IPS DF 4.7 (cell line): ENCODE measurements around the gene DEAF1.

ENCODE experiments used
- DNase-seq: peaks from one replicate; pipeline ENCODE4 v3.0.0-alpha.2; 2013; ENCODE audit warnings: low spot score; ENCODE audit errors: extremely low read depth

Gene DEAF1

DNA sequence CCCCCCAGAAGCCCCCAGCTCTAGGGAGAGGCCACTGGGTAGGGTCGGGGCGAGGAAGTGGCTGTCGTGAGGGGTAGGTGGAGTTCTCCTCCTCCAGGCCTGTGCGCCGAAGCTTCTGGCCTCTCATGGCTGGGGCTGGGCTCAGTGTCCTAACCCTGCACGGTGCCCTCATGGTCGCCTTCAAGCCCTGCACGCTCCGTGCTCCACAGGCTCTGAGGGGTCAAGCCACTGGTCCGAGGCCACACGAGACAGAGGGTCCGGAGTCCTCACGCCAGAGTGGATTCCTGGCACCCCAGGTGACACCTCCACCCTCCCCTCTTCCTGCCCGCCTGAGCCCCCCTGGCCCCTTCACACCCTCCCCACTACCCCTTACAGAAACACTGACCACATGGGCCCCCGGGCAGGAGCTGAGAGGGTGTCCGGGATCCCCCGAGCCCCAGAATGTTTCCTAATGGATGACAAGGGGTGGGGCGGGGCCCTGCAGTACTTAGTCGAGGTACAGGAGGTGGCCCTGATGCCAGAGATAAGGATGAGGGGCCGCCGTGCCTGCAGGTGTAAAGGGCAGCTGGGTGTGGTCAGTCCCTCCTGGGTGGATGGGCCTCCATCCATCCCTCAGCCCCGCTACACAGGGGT lies 69.3 kb downstream of the DEAF1 start:
- no peak for DNase-seq

DNA sequence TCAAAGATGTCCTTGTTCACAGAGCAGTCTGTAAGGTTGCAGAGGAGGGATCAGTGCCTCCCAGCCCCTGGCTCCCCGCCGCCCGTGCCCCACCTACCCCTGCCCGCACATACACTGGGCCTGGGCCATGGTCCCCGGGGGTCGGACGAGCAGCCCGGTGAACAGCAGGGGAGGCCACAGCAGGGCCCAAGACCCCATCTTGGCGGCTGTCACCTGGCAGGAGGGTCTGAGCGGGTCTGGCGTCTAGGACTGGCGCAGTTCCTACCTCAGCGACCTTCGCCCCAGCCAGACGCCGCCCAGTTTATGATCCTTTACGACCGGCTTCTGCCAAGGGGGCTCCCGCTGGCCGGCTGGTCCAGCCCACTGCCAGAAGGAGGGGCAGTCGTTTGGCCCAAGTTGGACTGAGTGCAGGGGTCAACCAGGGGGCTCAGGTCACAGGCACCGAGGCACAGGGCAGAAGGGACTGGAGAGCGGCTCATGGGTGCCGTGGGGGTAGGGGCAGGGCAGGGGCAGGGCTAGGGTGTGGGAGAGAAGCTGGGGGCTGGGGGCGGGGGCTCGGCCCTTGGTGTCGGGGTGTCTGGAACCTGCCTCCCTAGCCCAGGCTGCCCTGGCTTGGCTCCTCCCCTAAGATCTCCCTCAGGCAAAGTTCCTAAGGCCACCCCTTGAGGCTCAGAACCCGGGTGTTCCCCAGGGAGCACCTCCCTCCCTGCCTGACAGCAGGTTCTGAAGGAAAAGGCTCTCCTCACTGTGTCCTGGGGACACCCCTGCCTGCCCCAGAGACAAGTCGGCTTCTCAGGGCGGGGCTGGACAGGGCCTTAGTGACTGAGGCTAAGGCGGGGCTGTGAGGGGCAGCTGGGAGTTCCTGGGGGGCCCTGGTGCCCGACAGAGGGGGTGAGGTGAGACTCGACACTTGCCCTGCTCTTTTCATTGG lies 70.1 kb downstream of the DEAF1 start, which contains the start of gene CDHR5:
CDHR5 (minus strand) TSS at position 251 of the 931 bp plus-strand sequence; CDS start at position 198, 53 bp downstream.
- no peak for DNase-seq

DNA sequence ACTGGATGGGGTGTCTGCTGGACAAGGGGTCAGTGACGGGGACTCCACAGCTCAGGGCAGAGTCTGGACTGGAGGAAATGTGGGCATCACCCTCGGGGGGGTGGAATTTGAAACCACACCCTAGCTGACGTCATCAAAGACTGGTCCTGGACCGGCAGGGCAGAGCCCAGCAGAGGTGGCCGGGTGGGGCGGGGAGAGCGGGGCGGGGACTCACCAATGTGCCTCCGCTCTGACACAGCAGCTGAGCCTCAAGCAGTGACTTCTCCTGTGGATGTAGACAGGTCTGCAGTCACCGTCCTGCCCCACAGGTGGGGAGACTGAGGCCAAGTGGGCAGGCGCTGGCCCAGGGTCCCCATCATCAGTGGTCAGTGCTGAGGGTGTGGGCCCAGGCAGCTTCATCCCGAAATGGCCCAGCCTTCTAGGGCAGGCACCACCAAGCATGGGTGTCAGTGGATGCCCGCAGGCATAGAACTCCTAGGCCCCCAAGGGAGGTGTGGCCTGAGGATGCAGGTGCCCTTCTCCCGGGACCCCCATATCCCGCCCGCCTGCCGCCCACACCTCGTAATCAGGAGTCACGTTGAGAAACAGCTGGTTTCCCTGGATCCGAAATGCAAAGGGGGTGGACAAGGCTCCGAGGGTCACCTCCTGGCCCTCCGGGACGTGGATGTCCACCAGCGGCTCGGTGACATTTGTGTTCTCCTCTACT lies 70.9 kb downstream of the DEAF1 start:
- no peak for DNase-seq

- no peak for DNase-seq
Measured at GRCh38 chr11:623349-623869, 71.6 kb downstream of the DEAF1 start.

GRCh38 chr11:621838-622237 lies 73.2 kb downstream of the DEAF1 start:
- DNase-seq: no peak

- no peak for DNase-seq
Measured at GRCh38 chr11:620935-621814, 73.8 kb downstream of the DEAF1 start.

DNA sequence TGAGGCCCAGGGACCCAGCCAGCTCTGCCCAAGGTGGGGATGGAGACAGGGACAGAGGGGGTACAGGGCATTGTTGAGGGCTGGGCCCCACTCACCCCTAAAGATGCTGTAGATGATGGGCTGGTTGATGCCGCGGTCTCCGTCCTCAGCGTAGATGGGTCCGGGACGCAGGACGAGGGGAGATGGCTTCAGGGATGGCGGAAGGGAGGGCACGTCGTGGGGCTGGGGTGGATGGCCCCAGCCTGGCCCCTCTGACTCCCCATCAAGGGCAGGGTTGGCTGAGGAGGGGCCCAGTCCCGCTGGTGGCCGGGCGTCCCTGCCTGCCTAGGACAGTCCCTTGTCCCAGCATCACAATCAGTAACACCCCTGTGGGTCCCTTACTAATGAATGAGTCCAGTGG lies 74.8 kb downstream of the DEAF1 start:
- no peak for DNase-seq

DNA sequence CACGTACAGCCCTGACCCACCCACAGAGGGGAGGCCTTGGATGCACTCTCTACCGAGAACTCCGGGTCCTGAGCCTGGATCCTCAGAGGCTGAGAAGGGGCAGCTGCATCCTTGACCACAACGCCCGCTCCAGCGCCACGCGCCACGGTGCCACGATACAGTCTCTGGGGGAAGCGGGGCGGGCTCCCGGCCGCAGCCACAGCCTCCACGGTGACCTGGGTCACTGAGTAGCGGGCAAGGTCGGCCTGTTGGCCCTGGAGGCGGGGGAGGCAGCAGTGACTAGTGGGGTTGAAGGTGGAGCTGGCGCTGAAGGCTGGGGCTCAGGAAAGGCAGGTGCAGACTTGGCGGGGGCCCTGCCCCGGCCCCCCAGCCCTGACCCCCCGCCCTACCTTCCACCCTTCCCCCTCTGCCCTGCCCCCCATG lies 75.4 kb downstream of the DEAF1 start:
- DNase-seq: no peak

- no peak for DNase-seq
Measured at GRCh38 chr11:618856-619627, 76.0 kb downstream of the DEAF1 start.

DNA sequence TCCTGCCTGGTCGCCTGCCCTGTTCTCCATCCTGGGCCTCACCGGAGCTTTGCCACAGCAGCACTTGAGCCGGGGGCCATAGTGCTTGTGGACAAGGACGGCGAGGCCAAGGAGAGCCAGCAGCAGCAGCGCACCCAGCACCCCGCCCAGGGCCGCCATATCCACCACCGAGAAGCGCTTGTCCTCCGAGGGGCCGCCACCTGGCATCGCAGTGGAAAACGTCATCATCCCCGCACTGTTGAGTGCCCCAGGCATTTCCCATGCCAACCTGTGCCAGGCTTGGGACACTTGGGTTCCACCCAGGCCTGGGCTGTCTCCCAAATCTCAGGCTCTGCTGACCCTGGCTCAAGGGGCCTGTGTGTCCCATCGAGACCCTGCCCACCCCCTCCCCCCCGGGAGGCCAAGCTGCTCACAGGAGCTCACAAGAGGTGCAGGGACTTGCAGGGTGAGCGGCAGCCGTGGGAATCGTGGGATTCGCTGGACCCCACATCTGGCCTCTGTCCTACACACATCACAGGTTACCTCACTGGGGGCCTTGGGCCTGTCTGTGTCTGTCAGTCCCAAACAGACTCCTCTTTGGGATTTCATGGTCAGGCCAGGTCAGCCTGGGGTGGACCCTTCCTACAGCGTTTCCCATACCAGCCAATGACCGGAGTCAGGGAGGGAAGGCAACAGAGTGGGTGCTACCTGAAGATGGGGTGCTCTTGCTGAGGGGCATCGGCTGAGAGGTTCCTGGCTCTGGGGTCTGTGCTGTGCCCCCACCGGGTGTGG lies 76.9 kb downstream of the DEAF1 start:
- DNase-seq: no peak

DNA sequence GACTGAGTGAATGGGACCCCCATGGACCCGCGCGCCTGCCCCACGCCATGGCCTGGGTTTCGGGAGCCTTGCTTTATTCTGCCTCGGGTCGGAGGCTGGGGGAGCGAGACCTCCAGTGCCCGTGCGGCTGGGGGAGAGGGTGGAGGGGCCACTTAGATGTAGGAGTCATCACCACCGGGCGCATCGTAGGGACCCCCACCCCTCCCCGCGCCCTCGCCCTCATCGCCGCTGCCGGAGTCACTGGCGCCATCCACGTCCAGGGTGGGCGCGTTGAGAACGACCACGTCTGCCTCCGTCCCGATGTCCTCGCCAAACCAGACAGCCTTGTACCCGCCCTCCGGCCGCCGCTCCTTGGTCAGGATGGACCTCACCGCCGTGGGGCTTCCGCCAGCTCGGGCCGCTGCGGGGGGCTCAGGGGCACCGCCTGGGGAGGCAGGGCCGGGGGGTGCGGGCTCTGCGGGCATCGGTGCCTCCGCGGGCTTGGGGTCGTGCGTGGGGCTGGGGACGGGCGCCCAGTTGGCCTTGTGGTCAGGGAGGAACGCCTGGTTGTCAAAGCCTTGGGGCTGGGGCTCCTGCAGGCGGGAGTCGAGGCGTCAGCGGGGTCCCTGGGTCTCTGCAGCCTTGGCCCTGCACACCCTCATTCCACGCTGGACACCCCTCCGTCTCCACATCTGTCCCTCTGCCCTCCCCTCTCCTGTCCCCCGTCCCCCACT lies 77.7 kb downstream of the DEAF1 start:
- DNase-seq: no peak

- no peak for DNase-seq
Measured at GRCh38 chr11:616320-617198, 78.5 kb downstream of the DEAF1 start.

DNA sequence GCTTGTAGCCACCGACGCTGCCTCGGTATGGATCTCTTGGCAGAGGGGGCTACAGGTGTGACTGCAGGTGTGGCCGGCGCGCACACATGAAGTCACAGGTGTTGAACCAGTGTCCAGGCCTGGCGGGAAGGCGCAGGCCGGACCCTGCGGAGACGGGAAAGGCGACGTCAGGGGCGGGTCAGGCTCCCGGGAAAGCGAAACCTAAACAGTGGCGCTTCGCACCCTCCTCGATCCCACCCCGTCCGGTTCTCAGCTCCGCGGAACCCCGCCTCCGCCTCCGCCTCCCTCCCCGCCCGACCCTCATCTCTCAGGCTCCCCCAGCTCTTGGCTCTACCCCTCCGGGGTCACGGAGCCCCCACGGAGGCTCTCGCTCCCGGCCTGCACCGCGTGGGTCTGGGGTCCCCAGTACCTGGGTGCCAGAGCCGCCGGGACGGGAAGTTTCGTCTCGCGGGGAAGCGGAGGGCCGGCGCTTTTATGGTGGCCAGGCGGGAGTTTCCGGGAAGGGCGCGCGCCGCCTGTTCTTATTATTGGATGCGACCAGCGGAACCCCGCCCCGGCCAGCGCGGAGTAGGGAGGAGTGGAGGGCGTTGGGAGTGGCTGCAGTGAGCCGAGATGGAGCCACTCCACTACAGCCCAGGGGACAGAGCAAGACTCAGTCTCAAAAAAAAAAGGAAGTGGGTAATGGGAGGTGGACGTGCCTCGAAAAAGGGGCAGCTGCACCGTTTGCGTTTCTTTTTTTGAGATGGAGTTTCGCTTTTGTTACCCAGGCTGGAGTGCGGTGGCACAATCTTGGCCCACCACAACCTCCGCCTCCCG lies 79.3 kb downstream of the DEAF1 start, which contains the start of gene IRF7:
IRF7 (minus strand) TSS at position 447 of the 816 bp plus-strand sequence. CDS start 586 bp downstream, outside the sequence.
- no peak for DNase-seq

GRCh38 chr11:614623-615503 lies 80.2 kb downstream of the DEAF1 start:
- DNase-seq: no peak

DNA sequence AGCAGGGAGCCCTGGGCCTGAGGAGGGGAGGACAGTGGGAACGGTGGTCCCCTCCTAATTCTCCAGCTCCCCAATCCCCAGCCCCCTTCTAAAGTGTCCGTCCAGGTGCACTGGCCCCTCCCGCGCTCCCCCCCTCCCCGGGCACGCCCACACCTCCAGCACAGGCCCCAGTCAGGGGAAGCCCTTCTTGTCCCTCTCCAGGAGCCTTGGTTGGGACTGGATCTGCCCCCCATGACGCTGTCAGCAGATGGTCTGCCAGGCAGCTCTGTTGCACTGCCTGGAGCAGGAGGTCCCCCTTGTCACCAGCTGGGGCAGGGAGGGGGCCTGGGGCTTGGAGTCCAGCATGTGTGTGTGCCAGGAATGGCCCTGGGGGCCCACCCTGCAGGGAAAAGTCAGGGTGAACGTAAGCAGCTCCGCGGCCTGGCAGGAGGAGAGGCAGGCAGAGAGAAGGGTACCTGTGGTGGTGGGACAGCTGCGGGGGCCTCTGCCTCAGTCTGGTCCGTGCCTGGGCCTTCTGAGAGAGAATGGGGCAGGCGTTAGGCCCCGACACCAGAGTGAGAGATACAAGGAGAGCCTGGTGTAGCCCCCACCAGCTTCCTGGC lies 80.9 kb downstream of the DEAF1 start:
- DNase-seq: no peak
